Testis (tissue), 3 donors: Measurements from ENCODE around the gene AGAP2. TPM values are rescaled to one million over a fixed set of nuclear protein-coding genes. Genes with fewer than 3 reads are reported as not detected.

ENCODE experiments used
- DNase-seq: peaks from one replicate; pipeline ENCODE4 v3.0.0-alpha.2; 2019
- H3K27ac ChIP-seq, 2 donors: fragments of 200-600 bp; sonication (generic); one replicate each; pipeline ENCODE4 v1.5.1; 2019
- H3K27me3 ChIP-seq: fragments of 200-600 bp; sonication (generic); one replicate; pipeline ENCODE4 v1.5.1; 2019
- H3K36me3 ChIP-seq: fragments of 200-600 bp; sonication (generic); one replicate; pipeline ENCODE4 v1.5.1; 2017; ENCODE audit warnings: low read depth; ENCODE audit errors: missing control alignments
- H3K4me1 ChIP-seq: fragments of 200-600 bp; sonication (generic); one replicate; pipeline ENCODE4 v1.5.1; 2019
- H3K4me3 ChIP-seq, 2 donors: fragments of 200-600 bp; sonication (generic); one replicate each; pipeline ENCODE4 v1.5.1; 2017 to 2019
- H3K9me3 ChIP-seq: fragments of 200-600 bp; sonication (generic); one replicate; pipeline ENCODE4 v1.5.1; 2017
- POLR2A ChIP-seq: fragments of 450-650 bp; IDR thresholded peaks from one replicate; pipeline ENCODE4 v1.6.1; 2017; ENCODE audit warnings: antibody characterized with exemption, mild to moderate bottlenecking, moderate library complexity
- WGBS, 2 donors: methylation state at CpG; one replicate each; pipeline ENCODE4 v1.1.5; 2018; 5-methylcytosine and 5-hydroxymethylcytosine counted together
- intact Hi-C: fragments of 100-400 bp; cut with DNase I; formaldehyde crosslinking; loops from one replicate; pipeline ENCODE4 v1.15.1; 2023; ENCODE audit warnings: low total_unique reads
- polyA plus RNA-seq: library from polyadenylated mRNA; stranded (reverse); fragments of 350-450 nt; fragmentation: Illumina TruSeq; extraction: RNeasy Lipid Tissue Mini Kit (QIAGEN cat#74804); gene quantifications from one replicate; pipeline ENCODE4 v1.2.3, GENCODE V29; 2014; ENCODE audit warnings: low read depth, low replicate concordance; ENCODE audit not compliant: insufficient read depth
- total RNA-seq, 2 donors: library from RNA; depleted of rRNA; stranded (reverse); fragments of >200 nt; gene quantifications; one replicate each; pipeline ENCODE4 v1.2.3, GENCODE V29; 2016
- TF ChIP-seq, protein P1 (sequence below), 3 experiments: fragments of 450-650 bp in 2 of 3; fragments of 200-600 bp in 1 of 3; sonication (generic) in 1 of 3; IDR thresholded peaks; one replicate each; pipeline ENCODE4 v1.5.1; 2016 to 2019; ENCODE audit warnings: antibody characterized with exemption in 3 of 3, mild to moderate bottlenecking in 2 of 3, moderate library complexity in 1 of 3

AGAP2 gene
- total and polyA plus RNA-seq, 3 donors from 2014 or later, result 1.9 to 3.2 (median 2.7) TPM

DNA sequence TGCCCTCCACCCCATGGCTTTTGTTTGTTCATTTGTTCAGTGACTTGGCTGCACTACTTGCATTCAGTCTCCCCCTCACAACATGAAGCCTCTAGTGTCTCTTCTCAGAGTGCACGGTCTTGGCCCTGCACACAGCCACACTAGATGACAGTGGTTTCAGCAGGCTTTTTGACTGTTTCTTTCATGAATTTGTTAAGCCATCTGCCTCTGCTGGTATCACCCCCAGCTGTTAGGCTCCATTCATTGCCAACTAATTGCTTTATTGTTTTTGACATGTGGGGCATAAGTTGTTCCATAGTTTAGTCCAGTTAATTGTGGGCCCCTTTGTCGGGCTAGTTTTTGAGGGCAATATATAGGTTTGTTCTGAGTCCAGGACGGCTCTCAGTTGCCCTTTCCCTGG is 25.8 kb downstream of the AGAP2 start:
- H3K4me3 ChIP-seq, result no peak overlapping the region
- no peaks in the 10 kb centered on the region for H3K36me3 ChIP-seq
- no peaks in the 10 kb centered on the region for H3K4me1 ChIP-seq
- H3K27ac ChIP-seq, result no peak overlapping the region
- intact Hi-C loops, result no loop called here
- no peaks in the 10 kb centered on the region for H3K27me3 ChIP-seq
- DNase-seq, result no peak
- no peaks in the 10 kb centered on the region for H3K9me3 ChIP-seq
- TF ChIP-seq, protein P1, sequence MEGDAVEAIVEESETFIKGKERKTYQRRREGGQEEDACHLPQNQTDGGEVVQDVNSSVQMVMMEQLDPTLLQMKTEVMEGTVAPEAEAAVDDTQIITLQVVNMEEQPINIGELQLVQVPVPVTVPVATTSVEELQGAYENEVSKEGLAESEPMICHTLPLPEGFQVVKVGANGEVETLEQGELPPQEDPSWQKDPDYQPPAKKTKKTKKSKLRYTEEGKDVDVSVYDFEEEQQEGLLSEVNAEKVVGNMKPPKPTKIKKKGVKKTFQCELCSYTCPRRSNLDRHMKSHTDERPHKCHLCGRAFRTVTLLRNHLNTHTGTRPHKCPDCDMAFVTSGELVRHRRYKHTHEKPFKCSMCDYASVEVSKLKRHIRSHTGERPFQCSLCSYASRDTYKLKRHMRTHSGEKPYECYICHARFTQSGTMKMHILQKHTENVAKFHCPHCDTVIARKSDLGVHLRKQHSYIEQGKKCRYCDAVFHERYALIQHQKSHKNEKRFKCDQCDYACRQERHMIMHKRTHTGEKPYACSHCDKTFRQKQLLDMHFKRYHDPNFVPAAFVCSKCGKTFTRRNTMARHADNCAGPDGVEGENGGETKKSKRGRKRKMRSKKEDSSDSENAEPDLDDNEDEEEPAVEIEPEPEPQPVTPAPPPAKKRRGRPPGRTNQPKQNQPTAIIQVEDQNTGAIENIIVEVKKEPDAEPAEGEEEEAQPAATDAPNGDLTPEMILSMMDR (IDR thresholded peaks at IDR 0.05), result no peak
- no peak for TF ChIP-seq POLR2A
- WGBS, 2 donors, result 99 to 100% methylated on average over 3 of the region's 3 CpGs

DNA sequence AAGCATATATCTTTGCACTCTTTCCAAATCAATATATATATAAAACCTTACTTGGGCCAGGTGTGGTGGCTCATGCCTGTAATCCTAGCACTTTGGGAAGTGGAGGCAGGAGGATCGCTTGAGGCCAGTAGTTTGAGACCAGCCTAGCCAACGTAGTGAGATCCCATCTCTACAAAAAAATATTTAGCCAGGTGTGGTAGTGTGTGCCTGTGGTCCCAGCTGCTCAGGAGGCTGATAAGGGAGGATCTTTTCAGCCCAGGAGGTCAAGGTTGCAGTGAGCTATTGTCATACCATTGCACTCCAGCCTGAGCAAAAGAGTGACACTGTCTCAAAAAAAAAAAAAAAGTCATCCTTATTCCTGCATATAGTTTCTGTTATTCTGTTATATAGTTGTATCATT is 30.2 kb downstream of the AGAP2 start:
- 88 to 94% methylated on average over 2 of the region's 2 CpGs for WGBS, 2 donors
- no peak for DNase-seq
- intact Hi-C loops, result no loop called here
- Histone ChIP-seq H3K4me1 (no peaks in the 10 kb centered on the region), H3K27ac (no peak overlapping the region), H3K27me3 (no peaks in the 10 kb centered on the region), H3K4me3 (no peak overlapping the region), H3K36me3 (no peaks in the 10 kb centered on the region), H3K9me3 (no peaks in the 10 kb centered on the region)
- no peak for TF ChIP-seq POLR2A
- TF ChIP-seq, protein P1 (IDR thresholded peaks at IDR 0.05), result no peak

DNA sequence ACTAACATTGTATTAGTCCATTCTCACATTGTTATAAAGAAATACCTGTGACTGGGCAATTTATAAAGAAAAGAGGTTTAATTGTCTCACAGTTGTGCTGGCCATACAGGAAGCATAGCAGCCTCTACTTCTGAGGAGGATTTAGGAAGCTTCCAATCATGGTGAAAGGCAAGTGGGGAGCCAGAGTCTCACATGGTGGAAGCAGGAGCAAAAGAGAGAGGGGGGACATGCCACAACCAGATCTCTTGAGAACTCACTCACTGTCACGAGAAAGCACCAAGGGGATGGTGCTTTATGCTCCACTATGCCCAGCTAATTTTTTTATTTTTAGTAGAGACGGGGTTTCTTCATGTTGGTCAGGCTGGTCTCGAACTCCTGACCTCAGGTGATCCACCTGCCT is 31.3 kb downstream of the AGAP2 start:
- TF ChIP-seq, protein P1 (IDR thresholded peaks at IDR 0.05), result no peak
- TF ChIP-seq POLR2A, result no peak
- Histone ChIP-seq H3K4me3 (no peak overlapping the region), H3K27me3 (no peaks in the 10 kb centered on the region), H3K36me3 (no peaks in the 10 kb centered on the region), H3K9me3 (no peaks in the 10 kb centered on the region), H3K27ac (no peak overlapping the region), H3K4me1 (no peaks in the 10 kb centered on the region)
- WGBS, 2 donors, result 94 to 98% methylated on average over 3 of the region's 3 CpGs
- DNase-seq, result no peak
- intact Hi-C loops, result no loop called here

DNA sequence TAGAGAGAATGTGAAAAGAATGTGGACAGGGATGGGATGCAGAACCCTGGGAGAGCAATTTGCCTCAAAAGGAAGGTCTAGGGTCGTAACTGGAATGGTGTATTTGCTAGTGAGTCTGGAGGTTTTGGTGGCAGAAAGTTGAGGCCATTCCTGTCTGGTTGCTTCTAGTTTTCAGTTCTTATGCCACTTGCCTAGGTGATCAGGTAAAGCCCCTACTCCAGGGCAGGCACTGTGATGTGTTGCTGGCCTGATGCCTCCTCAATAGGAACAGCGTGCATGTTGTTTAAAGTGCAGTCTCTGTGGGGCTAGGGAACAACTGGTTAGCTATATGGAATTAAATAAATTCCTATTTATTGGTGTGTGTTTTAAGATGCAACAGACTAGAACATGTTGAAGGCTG is 38.2 kb downstream of the AGAP2 start:
- TF ChIP-seq POLR2A, result no peak
- TF ChIP-seq, protein P1 (IDR thresholded peaks at IDR 0.05), result no peak
- Histone ChIP-seq H3K4me1 (no peaks in the 10 kb centered on the region), H3K9me3 (no peaks in the 10 kb centered on the region), H3K4me3 (no peak overlapping the region), H3K27me3 (no peaks in the 10 kb centered on the region), H3K27ac (no peak overlapping the region), H3K36me3 (no peaks in the 10 kb centered on the region)
- 90 to 97% methylated on average over 2 of the region's 2 CpGs for WGBS, 2 donors
- no peak for DNase-seq
- intact Hi-C loops, result no loop called here

DNA sequence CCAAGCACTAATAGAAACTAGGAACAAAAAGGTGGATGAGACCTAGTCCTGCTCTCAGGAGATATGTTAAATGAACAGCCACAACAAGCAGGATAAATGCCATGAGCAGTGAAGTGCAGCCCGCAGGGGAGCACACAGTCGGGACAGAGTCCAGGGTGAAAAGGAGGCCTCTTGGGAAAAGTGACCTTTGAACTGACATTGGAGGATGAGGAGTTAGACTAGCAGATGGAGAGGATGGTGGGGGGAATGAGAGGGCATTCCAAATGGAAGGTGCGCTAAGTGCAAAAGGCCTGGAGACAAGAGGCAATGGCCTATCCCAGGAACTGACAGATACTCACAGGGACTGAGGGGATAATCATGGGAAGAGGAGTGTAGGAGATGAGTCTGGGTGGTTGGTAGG is 40.1 kb downstream of the AGAP2 start:
- no peaks in the 10 kb centered on the region for H3K9me3 ChIP-seq
- H3K4me3 ChIP-seq, result no peak overlapping the region
- no peak overlapping the region for H3K27ac ChIP-seq
- TF ChIP-seq, protein P1 (IDR thresholded peaks at IDR 0.05), result no peak
- no peak for TF ChIP-seq POLR2A
- intact Hi-C loops, result no loop called here
- no peaks in the 10 kb centered on the region for H3K36me3 ChIP-seq
- 96 to 98% methylated on average over 3 of the region's 3 CpGs for WGBS, 2 donors
- H3K27me3 ChIP-seq, result no peaks in the 10 kb centered on the region
- no peak for DNase-seq
- peaks cover 6% of the 10 kb centered on the region for H3K4me1 ChIP-seq
